Kidney (tissue), 14 donors: ENCODE results near the gene TPM4. TPM values are rescaled to one million over a fixed set of nuclear protein-coding genes. Genes with fewer than 3 reads are reported as not detected.

Experiments
- DNase-seq, 5 donors: peaks; one replicate each; pipeline ENCODE4 v3.0.0-alpha.2; 2013 to 2020
- FAIRE-seq: peaks from 2 replicates; lab custom pipeline; 2012; peaks lifted over from hg19 to GRCh38; lab: Jason Lieb, UNC
- H3K27ac ChIP-seq, 2 donors: one replicate each; pipeline ENCODE4 v1.7.0; 2013; ENCODE audit warnings: low read depth in 2 of 2, low read length in 2 of 2, inconsistent platforms in 1 of 2
- H3K27me3 ChIP-seq: one replicate; pipeline ENCODE4 v1.7.1; 2013; ENCODE audit warnings: low read length, inconsistent platforms; ENCODE audit not compliant: control insufficient read depth, insufficient read depth
- H3K36me3 ChIP-seq, 3 donors: one replicate each; pipeline versions ENCODE4 v1.7.0 to v1.7.1; 2013; ENCODE audit warnings: low read length in 3 of 3, control low read depth in 1 of 3, inconsistent platforms in 1 of 3; ENCODE audit not compliant: insufficient read depth in 3 of 3, control insufficient read depth in 2 of 3
- H3K4me1 ChIP-seq, 3 donors: one replicate each; pipeline versions ENCODE4 v1.7.0 to v1.7.1; 2013; ENCODE audit warnings: low read length in 3 of 3, inconsistent platforms in 1 of 3, low read depth in 1 of 3; ENCODE audit not compliant: control insufficient read depth in 2 of 3, insufficient read depth in 2 of 3
- H3K4me3 ChIP-seq, 3 donors: one replicate each; pipeline versions ENCODE4 v1.7.0 to v1.8.1; 2013; ENCODE audit warnings: low read length in 3 of 3, control low read depth in 1 of 3, inconsistent platforms in 1 of 3
- H3K9ac ChIP-seq, 3 donors: one replicate each; pipeline versions ENCODE4 v1.7.0 to v1.7.1; 2013; ENCODE audit warnings: low read length in 3 of 3, control low read depth in 1 of 3, inconsistent platforms in 1 of 3
- H3K9me3 ChIP-seq, 3 donors: one replicate each; pipeline versions ENCODE4 v1.7.0 to v1.7.1; 2013; ENCODE audit warnings: low read length in 3 of 3, control low read depth in 1 of 3, inconsistent platforms in 1 of 3; ENCODE audit not compliant: control insufficient read depth in 2 of 3, insufficient read depth in 1 of 3
- intact Hi-C: fragments of 100-400 bp; cut with DNase I; formaldehyde crosslinking; loops from one replicate; pipeline ENCODE4 v1.11.1; 2022
- polyA plus RNA-seq: library from polyadenylated mRNA; stranded (reverse); fragments of 350-450 nt; fragmentation: Illumina TruSeq; extraction: RNeasy Lipid Tissue Mini Kit (QIAGEN cat#74804); gene quantifications from one replicate; pipeline ENCODE4 v1.2.3, GENCODE V29; 2014; ENCODE audit warnings: low read depth, low replicate concordance; ENCODE audit not compliant: insufficient read depth
- total RNA-seq: library from RNA; stranded (reverse); fragmentation: NEBNext Ultra II Directional; extraction: Animal tissue kit (Norgen Biotek cat#: 25700); gene quantifications from one replicate; pipeline ENCODE4 v1.2.1, GENCODE V29; 2021
- TF ChIP-seq, protein P1 (sequence below): IDR thresholded peaks from 3 replicates; pipeline ENCODE4 v1.5.1; 2012; ENCODE audit warnings: mild to moderate bottlenecking, moderate library complexity, borderline replicate concordance; ENCODE audit not compliant: insufficient read depth; ENCODE audit errors: extremely low read depth
- donor health status: control.
- donor health status: control.
- donor health status: control.
- donor health status: control.
- donor health status: control.
- donor health status: DM: yes; HTN: yes; CAD: no.
- donor health status: Normal renal cell carcinoma (clear cell type).

Gene TPM4
- total and polyA plus RNA-seq, 2 donors from 2014 or later: 132 to 273 TPM

DNA sequence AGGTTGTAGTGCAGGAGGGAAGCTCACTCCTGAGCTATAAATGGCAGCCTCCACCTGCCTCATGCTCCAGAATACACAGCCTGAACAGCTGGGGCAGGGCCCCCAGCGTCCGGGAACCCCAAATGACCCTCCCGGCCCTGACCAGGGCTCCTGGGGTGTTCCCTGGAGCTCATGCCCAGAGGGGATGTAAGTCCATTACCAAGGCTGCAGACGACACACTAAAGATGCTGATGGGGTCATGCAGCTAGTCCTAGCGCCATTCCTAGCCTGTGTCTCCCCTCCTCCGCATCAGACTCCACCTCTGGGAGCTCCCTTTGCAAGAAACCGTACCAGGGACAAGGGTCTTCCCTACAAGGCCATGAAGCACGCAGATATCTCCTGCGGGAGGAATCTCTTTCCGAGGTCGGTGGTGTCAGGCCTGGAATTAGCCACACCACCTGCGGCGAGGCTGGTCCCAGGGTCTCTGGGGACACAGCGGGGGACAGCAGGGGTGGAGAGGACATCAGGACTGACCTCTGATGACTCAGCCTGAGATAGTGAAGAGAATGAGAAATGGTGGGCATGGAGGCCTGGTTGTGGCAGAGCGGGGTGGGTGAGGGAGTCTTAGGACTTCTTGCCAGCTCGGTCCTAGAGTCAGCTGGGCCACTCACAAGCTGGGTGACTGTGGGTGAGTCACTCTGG lies 11.9 kb upstream of the TPM4 start:
- TF ChIP-seq, protein P1, sequence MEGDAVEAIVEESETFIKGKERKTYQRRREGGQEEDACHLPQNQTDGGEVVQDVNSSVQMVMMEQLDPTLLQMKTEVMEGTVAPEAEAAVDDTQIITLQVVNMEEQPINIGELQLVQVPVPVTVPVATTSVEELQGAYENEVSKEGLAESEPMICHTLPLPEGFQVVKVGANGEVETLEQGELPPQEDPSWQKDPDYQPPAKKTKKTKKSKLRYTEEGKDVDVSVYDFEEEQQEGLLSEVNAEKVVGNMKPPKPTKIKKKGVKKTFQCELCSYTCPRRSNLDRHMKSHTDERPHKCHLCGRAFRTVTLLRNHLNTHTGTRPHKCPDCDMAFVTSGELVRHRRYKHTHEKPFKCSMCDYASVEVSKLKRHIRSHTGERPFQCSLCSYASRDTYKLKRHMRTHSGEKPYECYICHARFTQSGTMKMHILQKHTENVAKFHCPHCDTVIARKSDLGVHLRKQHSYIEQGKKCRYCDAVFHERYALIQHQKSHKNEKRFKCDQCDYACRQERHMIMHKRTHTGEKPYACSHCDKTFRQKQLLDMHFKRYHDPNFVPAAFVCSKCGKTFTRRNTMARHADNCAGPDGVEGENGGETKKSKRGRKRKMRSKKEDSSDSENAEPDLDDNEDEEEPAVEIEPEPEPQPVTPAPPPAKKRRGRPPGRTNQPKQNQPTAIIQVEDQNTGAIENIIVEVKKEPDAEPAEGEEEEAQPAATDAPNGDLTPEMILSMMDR: no peak
- H3K27ac ChIP-seq: no peak overlapping the region
- intact Hi-C loops: no loop called here

DNA sequence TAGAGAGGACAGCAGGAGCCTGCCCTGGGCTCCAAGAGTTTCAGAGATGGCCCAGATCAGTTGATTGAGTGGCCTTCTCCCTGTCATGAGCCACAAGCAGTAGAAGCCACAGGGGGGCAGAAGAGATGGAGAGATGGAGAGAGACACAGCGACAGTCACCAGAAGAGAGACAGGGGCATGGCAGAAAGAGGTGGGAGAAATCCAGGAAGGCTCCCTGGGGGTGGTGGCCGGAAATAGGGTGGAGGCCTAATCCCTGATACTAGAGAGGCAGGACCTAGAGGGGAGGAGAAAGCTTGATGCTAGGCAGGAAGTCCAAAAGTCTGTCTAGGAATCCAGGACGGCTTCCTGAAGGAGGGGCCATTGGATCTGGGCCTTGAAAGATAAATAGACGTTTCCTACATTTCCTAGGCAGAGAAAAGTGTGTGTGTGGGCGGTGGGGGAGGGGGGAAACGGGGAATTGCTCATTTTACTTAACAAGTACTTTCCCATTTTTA lies 9.6 kb upstream of the TPM4 start:
- Histone ChIP-seq H3K9me3 (peaks cover 0 to 3% (median 0%) of the 10 kb centered on the region in 3 donors), H3K36me3 (no peaks in the 10 kb centered on the region), H3K27me3 (no peaks in the 10 kb centered on the region), H3K9ac (no peak overlapping the region), H3K4me1 (peaks cover 0 to 7% (median 0%) of the 10 kb centered on the region in 3 donors), H3K4me3 (no peak overlapping the region), H3K27ac (peak overlapping the region; percentile 32 to 72)
- intact Hi-C loops: no loop called here
- FAIRE-seq (no peak), DNase-seq (peak in 1 of 5 donors; percentile 32)
- TF ChIP-seq, protein P1: peak; percentile 23

More for the DNA sequence above, 11.9 kb upstream of the TPM4 start:
- peaks cover 0 to 9% (median 0%) of the 10 kb centered on the region in 3 donors for H3K9me3 ChIP-seq
- H3K4me1 ChIP-seq: no peaks in the 10 kb centered on the region
- no peak overlapping the region for H3K9ac ChIP-seq
- H3K36me3 ChIP-seq: no peaks in the 10 kb centered on the region
- no peak for FAIRE-seq
- H3K27me3 ChIP-seq: no peaks in the 10 kb centered on the region
- no peak overlapping the region for H3K4me3 ChIP-seq
- no peak for DNase-seq

DNA sequence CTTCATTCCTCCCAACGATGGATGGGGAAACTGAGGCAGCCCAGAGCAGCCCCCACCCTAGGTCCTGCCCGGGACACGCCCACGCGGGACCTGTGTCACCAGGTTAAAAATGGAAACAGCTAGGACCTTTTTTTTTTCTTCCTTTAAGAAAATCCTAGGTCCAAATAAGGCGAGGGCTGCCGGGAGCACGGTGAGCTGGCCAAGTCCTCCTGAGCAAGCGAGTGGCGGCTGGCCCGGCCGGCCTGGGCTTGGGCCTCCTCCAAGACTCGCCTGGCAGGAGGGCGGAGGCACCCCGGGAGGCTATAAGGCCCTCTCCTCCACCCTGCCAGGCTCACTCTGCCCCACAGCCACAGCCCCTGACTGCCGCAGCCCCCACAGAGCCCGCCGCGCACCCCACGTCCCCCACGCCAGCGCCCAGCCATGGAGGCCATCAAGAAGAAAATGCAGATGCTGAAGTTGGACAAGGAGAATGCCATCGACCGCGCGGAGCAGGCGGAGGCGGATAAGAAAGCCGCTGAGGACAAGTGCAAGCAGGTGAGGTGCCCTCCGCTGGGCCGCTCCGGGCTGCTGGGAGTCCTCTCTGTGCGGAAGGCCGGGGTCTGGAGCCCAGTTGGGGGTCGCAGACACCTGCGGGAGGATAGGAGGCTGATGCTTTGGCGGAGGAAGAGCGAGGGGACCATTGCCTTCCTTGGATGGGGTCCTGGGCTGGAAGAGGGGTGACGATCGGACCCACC lies 8.9 kb upstream of the TPM4 start:
- no peak for FAIRE-seq
- intact Hi-C loops: no loop called here
- Histone ChIP-seq H3K27me3 (no peaks in the 10 kb centered on the region), H3K36me3 (no peaks in the 10 kb centered on the region), H3K9me3 (peaks cover 0 to 3% (median 0%) of the 10 kb centered on the region in 3 donors), H3K27ac (peak overlapping the region; percentile 32 to 72), H3K9ac (no peak overlapping the region), H3K4me1 (peaks cover 0 to 10% (median 0%) of the 10 kb centered on the region in 3 donors), H3K4me3 (peak overlapping the region in 1 of 3 donors; percentile 42)
- TF ChIP-seq, protein P1: no peak
- peak in 3 of 5 donors; percentile 36 to 80 (median 37) for DNase-seq
